HG02623 (cell line): ENCODE results near the gene TBL1X.
A peak's percentile ranks its signal among the peaks of the same experiment; 100 is the strongest.

Source experiments
- ATAC-seq: cut with Tn5 transposase; IDR thresholded peaks from one replicate; pipeline ENCODE4 v1.9.1; 2021; ENCODE audit warnings: moderate library complexity; ENCODE audit not compliant: unreplicated experiment

Gene TBL1X

GRCh38 chrX:9619133-9619532, 154.3 kb downstream of the TBL1X start:
- ATAC-seq = no peak

DNA sequence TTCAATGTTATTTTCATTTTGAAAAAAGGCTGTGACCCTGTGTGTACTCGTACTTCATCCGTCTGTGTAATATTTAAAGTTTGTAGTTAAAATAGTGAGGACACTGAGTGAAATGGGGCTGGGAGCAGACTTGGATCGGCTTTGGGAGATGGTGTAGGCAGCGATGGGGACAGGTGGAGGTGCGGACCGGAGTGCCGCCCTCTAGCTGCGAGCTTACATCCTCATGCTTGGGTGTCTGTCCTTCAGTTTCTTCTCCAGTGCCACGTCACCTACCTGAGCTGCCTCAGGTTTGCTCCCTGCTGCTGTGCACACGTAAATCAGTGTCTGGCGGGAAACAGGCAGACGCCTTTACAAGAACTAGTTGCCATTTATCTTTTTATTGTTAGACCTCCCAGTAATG, 154.7 kb downstream of the TBL1X start:
- ATAC-seq = no peak

DNA sequence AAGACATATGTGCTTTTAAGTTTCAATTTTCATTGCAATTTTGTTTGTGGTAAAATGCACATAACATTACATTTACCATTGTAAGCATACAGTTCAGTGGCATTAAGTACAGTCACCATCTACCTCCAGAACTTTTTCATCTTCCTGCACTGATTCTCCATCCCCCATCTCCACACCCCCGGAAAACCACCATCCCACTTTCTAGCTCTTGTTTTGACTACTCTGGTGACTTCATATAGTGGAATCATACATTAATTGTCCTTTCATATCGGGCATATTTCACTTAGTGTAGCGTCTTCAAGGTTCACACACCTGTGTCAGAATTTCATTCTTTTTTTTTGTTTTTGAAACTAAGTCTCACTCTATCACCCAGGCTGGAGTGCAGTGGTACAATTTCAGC, 157.3 kb downstream of the TBL1X start:
- ATAC-seq = no peak

DNA sequence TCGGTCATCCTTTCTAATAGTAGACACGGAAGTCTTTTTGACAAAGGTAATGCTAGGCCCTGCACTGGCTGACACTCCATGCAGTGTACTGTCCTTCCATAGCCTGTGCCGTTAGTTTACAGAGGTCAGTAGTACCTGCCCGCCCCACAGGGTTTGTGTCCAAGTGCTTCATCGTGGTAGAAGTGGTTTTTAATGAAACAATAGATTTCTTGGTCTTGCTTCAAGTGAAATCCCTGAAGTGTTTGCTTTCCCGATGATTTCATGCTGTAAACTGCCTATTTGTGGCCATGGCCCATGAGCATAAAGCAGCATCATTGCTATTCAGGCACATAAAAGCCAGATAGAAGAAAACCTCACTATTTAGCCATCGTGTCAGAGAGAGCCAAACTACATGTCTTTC, 161.5 kb downstream of the TBL1X start:
- ATAC-seq = no peak

GRCh38 chrX:9627922-9628321, 163.1 kb downstream of the TBL1X start:
- ATAC-seq = no peak

- ATAC-seq = no peak
Measured at GRCh38 chrX:9628779-9629493, 164.1 kb downstream of the TBL1X start.

GRCh38 chrX:9634551-9634950, 169.7 kb downstream of the TBL1X start:
- no peak for ATAC-seq

DNA sequence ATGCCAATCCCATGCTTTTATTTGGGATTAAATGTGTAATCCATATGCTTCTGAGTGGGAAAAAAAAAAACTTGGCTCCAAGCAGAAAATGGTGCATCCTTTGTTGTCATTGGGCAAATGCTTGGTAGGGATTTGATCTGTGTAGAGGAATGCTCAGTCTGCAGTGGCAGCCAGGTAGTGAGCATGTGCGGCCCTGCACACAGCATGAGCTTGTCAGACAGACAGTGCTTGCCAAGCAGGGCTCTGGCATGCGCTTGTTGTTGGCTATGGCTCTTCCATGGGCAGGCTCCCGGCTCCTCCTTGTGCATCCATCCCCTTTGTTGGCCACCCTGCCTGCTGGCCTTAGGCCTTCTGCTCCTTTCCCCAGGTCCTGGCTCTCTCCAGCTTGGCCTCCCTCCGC, 170.5 kb downstream of the TBL1X start:
- no peak for ATAC-seq

GRCh38 chrX:9635803-9636202, 170.9 kb downstream of the TBL1X start:
- no peak for ATAC-seq

- no peak for ATAC-seq
Measured at GRCh38 chrX:9638871-9639270, 174.0 kb downstream of the TBL1X start.

- no peak for ATAC-seq
Measured at GRCh38 chrX:9642270-9642995, 177.6 kb downstream of the TBL1X start.

DNA sequence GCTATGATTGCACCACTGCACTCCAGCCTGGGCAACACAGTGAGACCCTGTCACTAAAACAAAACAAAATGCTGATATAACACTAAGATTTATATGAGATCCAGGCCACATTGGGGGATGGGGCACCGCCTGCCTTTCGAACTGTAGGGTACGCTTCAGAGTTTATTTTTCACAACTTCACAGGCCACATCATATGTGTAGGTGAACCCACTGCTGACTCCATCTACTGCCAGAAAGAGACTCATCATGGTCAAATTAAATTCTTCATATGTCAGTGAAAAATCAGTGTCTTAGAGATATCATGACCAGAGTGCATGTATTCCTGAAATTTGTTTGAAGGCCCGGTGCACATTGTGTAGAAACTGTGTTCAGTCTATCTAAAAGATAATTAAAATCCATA, 178.9 kb downstream of the TBL1X start:
- ATAC-seq = no peak

DNA sequence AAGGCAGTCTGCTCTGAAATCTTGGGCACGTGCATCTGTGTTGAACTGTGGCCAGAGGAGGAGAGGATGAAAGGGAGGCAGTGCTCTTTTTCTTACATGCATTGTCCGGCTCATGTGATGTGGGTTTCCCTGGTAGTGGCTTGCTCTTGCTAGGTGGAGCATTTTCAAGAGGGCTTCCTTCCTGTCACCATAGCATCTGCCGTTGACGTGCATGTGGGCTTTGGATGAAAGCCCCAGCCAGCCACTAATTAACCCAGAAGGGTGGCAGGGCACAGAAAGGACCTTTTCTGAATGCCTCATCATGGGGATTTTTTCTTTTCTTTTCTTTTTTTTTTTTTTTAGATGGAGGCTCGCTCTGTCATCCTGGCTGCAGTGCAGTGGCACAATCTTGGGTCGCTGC, 179.5 kb downstream of the TBL1X start:
- peak; percentile 92 for ATAC-seq

DNA sequence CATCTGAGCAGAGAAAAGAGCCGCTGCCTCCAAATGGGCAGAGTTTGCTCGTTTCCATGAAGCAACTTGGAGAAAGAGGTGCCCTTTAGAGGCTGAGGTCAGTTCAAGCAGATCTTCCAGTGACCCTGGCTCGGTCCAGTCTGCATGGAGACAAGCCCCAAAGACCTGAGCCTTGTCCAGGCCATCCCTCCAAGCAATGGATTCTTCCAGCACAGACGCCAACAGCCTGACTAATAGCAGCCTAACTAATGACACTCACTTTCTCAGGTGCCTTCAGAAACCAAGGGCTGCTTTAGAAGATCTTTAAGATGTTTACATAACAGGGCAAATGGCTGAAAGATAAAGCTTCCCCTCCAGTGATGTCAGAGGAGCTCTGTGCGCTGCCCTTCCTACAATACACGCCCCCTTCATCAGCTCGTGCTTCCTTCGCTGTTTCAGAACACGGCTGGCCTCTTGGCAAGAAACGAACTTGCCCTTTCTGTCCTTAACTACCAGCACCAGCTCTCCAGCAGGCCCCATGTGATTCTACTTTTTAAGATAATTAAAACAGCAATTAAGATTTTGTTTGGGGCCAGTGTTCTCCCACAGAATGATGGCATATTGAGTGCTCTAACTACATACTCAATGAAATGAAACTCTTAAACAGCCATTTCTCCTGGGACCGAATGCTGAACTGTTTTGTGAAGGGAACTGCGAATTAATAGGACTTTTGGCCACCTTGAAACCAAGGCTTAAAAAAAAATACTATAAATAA, 181.8 kb downstream of the TBL1X start:
- no peak for ATAC-seq

- ATAC-seq = no peak
Measured at GRCh38 chrX:9647431-9647830, 182.6 kb downstream of the TBL1X start.

DNA sequence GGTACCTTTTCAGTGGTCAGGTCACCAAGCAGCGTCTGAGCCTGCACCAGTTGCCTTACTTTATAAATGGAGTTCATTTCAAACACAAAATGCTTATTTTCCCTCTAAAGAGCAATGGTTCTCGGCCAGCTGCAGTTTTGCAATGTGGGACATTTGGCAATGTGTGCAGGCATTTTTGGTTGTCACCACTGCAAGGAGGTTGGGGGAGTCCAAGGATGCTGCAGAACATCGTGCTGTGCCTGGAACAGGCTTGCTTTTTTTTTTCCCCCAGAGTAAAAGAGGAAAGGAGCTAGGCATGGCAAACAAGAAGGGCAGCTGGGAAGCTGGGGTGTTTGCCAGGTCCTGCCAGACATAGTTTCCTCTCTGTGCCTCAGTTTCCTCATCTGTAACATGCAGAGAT, 185.2 kb downstream of the TBL1X start:
- no peak for ATAC-seq

DNA sequence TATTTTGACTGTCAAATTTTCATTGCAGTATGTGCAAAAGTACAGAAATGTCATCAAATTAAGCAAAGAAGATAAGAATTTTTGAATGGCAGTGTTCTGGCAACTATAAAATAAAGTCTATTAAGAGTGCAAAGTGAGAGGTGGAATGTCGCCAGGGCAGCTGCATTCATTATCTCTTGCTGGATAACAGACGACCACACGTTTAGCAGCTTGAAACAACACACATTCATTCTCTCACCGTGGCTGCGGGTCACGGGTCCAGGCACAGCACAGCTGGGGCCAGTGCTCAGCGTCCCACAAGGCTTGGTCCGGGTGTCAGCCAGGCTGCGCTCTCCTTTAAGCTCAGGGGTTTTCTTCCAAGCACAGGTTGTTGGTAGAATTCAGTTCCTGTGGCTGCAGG, 186.9 kb downstream of the TBL1X start:
- no peak for ATAC-seq

DNA sequence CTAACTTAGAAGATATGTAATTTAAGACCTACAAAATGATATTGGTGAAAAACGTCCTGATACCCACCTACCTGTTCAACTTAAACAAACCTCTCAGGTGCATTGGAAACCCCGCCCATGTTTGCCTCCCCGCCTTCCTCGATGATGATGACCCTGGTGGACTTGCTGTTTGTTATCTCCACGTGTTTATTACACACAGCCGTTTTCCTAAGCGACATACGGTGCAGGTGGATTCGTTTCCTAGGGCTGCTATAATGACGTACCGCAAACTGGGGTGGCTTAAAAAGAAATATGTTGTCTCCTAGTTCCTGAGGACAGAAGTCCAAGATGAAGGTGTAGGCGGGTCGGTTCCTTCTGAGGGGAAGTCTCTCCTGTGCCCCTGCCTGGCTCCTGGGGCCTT, 190.1 kb downstream of the TBL1X start:
- ATAC-seq = no peak

- ATAC-seq = no peak
Measured at GRCh38 chrX:9656277-9656676, 191.4 kb downstream of the TBL1X start.

- no peak for ATAC-seq
Measured at GRCh38 chrX:9656871-9657270, 192.0 kb downstream of the TBL1X start.

DNA sequence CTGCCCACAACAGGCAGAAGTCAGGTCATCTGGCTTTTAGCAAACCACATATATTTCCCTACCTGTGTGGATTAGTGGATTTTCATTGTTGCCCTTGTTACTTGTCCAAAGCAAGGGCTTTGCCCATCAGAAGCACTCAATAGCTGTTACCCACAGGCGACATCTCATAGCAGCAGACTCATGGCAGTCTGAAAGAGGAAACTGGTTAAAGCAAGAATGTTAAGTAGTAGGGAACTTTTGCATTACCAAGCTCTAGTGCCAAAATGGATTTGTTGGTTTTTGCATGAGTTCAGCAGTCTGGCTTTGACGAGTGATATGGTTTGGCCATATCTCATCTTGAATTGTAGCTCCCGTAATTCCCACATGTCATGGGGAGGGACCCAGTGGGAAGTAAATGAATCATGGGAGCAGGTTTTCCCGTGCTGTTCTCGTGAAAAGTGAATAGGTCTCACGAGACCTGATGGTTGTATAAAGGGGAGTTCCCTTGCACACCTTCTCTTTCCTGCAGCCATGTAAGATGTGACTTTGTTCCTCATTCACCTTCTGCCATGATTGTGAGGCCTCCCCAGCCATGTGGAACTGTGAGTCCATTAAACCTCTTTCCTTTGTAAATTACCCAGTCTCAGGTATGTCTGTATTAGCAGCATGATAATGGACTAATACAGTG, 192.9 kb downstream of the TBL1X start:
- ATAC-seq = no peak
